NCI-H748 (cell line): Measurements from ENCODE around the gene BFSP1.

Experiments used
- DNase-seq: peaks from one replicate; lab custom pipeline; 2025; ENCODE audit not compliant: unreplicated experiment; lab: John Stamatoyannopoulos, UW

BFSP1 gene

DNA sequence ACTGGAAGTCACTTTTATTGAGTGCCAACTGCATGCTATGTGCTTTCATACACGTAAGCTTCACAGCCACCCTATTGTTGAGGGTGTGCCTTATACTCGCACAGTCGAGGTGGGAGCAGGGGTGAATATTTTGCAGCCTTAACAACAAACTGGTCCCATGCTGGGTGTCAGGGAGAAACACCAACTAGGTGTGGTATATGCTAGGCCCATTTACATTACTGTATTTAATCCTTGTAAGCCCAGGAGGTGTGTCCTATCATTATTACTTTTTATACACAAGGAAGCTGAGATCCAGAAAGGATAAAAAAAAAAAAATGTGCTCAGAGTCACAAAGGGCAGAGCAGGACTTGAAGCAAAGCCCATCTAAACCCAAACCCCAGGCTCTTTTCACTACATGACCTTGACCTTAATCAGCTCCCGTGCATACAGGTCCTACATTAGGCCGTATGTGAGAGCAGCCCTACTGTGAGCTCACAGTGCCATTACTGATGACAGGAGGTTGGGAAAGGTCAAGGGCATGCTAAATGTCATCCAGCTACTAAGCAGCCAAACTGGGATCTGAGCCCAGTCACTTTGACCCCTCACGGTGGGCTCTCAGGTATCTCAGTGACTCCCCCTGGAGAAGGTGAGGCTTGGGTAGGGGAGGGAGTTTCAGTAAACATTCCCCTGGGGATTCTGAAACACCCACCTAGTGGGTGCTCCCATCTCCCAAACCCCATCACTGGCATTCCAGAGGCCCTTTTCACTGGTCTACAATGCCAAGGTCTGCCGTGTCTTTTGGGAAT, 61.7 kb downstream of the BFSP1 start:
- no peak for DNase-seq

DNA sequence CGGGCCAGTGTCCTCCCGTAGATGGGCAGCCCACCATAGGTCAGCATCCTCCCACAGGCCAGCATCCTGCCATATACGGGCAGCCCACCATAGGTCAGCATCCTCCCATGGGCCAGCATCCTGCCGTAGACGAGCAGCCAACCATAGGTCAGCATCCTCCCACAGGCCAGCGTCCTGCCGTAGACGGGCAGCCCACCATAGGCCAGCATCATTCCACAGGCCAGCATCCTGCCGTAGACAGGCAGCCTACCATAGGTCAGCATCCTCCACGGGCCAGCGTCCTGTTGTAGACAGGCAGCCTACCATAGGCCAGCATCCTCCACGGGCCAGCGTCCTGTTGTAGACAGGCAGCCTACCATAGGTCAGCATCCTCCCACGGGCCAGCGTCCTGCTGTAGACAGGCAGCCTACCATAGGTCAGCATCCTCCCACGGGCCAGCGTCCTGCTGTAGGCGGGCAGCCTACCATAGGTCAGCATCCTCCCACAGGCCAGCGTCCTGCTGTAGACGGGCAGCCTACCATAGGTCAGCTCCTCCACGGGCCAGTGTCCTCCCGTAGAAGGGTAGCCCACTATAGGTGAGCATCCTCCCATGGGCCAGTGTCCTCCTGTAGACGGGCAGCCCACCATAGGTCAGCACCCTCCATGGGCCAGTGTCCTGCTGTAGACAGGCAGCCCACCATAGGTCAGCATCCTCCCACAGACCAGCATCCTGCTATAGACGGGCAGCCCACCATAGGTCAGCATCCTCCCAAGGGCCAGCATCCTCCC, 62.9 kb downstream of the BFSP1 start:
- no peak for DNase-seq

GRCh38 chr20:17467120-17467655, 64.0 kb downstream of the BFSP1 start:
- no peak for DNase-seq

- no peak for DNase-seq
Measured at GRCh38 chr20:17466641-17467040, 64.5 kb downstream of the BFSP1 start.

GRCh38 chr20:17465236-17465635, 65.9 kb downstream of the BFSP1 start:
- no peak for DNase-seq

DNA sequence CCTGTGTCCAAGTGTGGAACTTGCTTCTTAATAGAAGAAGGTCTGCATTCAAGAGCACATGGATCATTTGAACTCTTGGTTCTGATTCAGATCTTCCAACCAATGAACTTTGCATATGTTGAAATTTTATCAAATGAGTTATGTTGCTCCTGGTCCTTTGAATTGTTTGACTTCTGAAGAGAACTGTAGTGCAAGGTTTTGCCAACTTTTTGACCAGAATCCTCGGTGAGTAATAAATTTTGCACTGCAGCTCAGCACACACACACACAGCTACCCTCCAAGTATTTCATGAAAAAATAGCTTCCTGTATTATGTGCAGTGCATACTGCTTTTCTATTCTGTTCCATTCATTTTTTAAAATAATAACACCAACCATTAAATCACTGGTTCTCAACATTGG, 67.5 kb downstream of the BFSP1 start:
- no peak for DNase-seq

DNA sequence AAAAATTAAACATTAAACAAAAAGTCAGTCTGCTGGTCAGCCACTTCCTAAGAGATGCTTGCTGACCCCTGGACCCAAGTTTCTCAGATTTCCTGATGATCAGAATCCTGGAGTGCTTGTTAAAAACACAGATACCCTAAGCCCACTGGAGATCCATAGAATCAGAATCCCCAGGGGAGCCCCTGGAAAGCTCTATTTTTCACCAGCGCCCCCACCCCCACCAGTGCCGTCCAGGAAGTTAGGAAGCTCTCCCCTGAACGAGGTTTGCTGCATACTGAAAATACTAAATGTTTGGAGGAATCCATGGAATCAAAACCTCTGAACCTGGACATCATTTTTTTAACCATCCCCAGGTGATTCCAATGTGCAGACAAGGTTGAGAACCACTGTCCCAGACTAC, 69.2 kb downstream of the BFSP1 start:
- DNase-seq: no peak

- DNase-seq: no peak
Measured at GRCh38 chr20:17460119-17460518, 71.1 kb downstream of the BFSP1 start.

GRCh38 chr20:17457588-17458190, 73.5 kb downstream of the BFSP1 start:
- no peak for DNase-seq

DNA sequence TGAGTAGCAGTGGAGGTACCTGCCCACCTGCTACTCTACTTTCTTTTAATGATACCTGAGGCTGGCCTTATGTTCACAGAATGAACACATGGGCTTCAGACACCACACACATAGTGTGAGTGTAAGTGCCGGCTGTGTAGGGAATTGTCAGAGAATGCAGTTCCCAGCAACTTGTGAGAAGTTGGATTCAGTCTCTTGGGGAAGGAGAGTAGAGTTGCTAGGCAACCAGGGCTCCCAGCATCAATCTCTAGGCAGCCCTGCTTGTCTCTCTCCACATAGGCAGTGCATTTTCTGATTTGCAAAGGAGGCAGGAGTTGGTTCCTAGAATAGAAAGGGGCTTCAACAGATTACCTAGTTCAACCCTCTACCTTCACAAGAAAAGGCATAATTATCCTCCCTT, 74.1 kb downstream of the BFSP1 start:
- no peak for DNase-seq

DNA sequence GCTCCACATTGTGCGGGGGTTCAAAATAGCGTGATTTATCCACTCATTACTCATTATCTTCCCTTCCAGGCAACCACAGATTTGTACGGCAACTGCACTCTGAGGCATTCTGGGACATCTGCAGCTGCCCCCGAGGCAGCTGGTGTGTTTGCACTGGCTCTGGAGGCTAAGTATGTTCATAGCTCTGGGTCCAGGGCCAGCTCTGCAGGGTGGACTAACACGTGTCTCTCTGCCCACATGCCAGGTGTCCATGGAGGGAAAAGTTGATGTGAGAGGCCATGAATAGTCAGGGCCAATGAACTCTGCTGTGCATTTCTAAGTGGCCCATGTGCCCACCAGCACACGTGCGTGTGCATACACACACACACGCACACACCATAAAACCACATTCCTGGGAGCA, 74.9 kb downstream of the BFSP1 start:
- no peak for DNase-seq

- no peak for DNase-seq
Measured at GRCh38 chr20:17453592-17453991, 77.6 kb downstream of the BFSP1 start.

- DNase-seq: no peak
Measured at GRCh38 chr20:17452441-17452840, 78.7 kb downstream of the BFSP1 start.

DNA sequence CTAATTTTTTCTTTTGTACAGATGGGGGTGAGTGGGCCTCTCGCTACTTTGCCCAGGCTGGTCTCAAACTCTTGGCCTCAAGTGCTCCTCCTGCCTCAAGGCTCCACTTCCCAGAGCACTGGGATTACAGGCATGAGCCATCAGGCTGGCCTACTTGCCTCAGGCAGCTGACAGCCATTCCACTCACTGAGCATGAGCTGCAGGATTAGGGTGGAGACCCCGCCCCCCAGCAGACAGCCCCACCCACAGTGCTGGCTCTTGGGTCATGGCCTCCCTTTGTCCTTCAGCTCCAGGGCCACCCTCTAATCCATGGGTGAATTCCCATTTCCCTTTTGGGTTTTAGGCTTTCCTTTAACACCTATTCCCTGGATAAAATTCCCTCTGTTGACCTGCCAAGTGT, 82.1 kb downstream of the BFSP1 start:
- no peak for DNase-seq

GRCh38 chr20:17448071-17448470, 83.1 kb downstream of the BFSP1 start:
- DNase-seq: no peak

- DNase-seq: no peak
Measured at GRCh38 chr20:17446171-17446570, 85.0 kb downstream of the BFSP1 start.

DNA sequence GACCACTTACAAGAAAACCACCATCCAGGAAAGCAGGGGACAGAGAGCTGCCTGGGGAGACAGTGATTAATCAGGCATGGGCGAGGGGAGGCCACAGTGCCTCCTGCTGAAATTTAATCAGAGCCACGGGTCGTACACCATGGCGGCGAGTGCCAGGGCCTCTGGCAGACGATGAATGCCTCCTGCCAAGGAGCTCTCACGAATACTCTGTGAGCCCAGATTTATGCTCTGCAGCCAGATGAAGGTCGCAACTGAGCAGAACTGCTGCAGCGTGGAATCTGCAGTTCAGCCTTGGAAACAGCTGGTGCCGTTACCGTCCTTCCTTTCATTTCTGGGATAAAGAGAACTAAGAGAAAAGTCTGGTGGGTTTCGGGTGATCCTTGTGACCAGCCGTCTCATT, 85.6 kb downstream of the BFSP1 start:
- DNase-seq: no peak

- DNase-seq: no peak
Measured at GRCh38 chr20:17444091-17444490, 87.1 kb downstream of the BFSP1 start.
